T-helper 1 cell treated with Interleukin-12 subunit alpha and Interleukin-12 subunit beta and Interleukin-4 antibody, amounts not matched to agents 30 ng/mL and 1 ng/mL, for 36 hours (primary cell): ENCODE measurements around the gene PCSK5. TPM values are rescaled to one million over a fixed set of nuclear protein-coding genes. Genes with fewer than 3 reads are reported as not detected.

ENCODE experiments used
- intact Hi-C: fragments of 100-400 bp; cut with micrococcal nuclease; formaldehyde crosslinking; loops from one replicate; pipeline ENCODE4 v1.15.1; 2024
- total RNA-seq: library from RNA; stranded (reverse); gene quantifications from 2 replicates; pipeline ENCODE4 v1.2.3, GENCODE V29; 2022

Gene PCSK5
- total RNA-seq, 1 donor from 2014 or later: 7.1 TPM

- intact Hi-C loops: no loop called here
Measured at GRCh38 chr9:76373784-76374474, 483.5 kb downstream of the PCSK5 start.

GRCh38 chr9:76374783-76375559 is 484.5 kb downstream of the PCSK5 start:
- intact Hi-C loops: no loop called here

- intact Hi-C loops: no loop called here
Measured at GRCh38 chr9:76377791-76378190, 487.3 kb downstream of the PCSK5 start.

- intact Hi-C loops: no loop called here
Measured at GRCh38 chr9:76378367-76379073, 488.0 kb downstream of the PCSK5 start.

- intact Hi-C loops: no loop called here
Measured at GRCh38 chr9:76379494-76379893, 489.0 kb downstream of the PCSK5 start.

GRCh38 chr9:76390656-76391055 is 500.2 kb downstream of the PCSK5 start:
- intact Hi-C loops: loop anchor here (10.0 kb wide), 2 partner anchors 1246 to 1844 kb away; partner anchors contain the start of gene CEP78

GRCh38 chr9:76394195-76394959 is 503.9 kb downstream of the PCSK5 start, which contains the start of gene RFK:
RFK (minus strand) TSS chr9:76394426; CDS start chr9:76394171, 255 bp downstream.
- intact Hi-C loops: loop anchor here (1.0 to 10.0 kb wide), 17 partner anchors 9 to 1902 kb away; partner anchors contain the start of genes C9orf40, CARNMT1, CEP78 and GCNT1

GRCh38 chr9:76394960-76395252 is 504.4 kb downstream of the PCSK5 start:
- intact Hi-C loops: loop anchor here (1.0 to 10.0 kb wide), 18 partner anchors 8 to 1902 kb away; partner anchors contain the start of genes C9orf40, CARNMT1, CEP78 and GCNT1

- intact Hi-C loops: loop anchor here (2.0 to 10.0 kb wide), 10 partner anchors 51 to 1901 kb away; partner anchors contain the start of genes C9orf40, CEP78, GNAQ and PSAT1
Measured at GRCh38 chr9:76395381-76395780, 504.9 kb downstream of the PCSK5 start.

- intact Hi-C loops: loop anchor here (5.0 to 10.0 kb wide), 3 partner anchors 1251 to 1839 kb away; partner anchors contain the start of gene CEP78
Measured at GRCh38 chr9:76396144-76396543, 505.7 kb downstream of the PCSK5 start.

GRCh38 chr9:76396597-76396996 is 506.1 kb downstream of the PCSK5 start:
- intact Hi-C loops: loop anchor here (5.0 to 10.0 kb wide), 3 partner anchors 1252 to 1838 kb away; partner anchors contain the start of gene CEP78

GRCh38 chr9:76399856-76400255 is 509.4 kb downstream of the PCSK5 start:
- intact Hi-C loops: loop anchor here (5.0 to 10.0 kb wide), 3 partner anchors 1255 to 1835 kb away; partner anchors contain the start of gene CEP78

- intact Hi-C loops: no loop called here
Measured at GRCh38 chr9:76400534-76401096, 510.1 kb downstream of the PCSK5 start.

GRCh38 chr9:76401176-76401575 is 510.7 kb downstream of the PCSK5 start:
- intact Hi-C loops: no loop called here

- intact Hi-C loops: loop anchor here (2.0 kb wide), 1 partner anchor 175 kb away; no protein-coding TSS in a partner anchor
Measured at GRCh38 chr9:76401580-76402354, 511.3 kb downstream of the PCSK5 start.

GRCh38 chr9:76403352-76403751 is 512.9 kb downstream of the PCSK5 start:
- intact Hi-C loops: loop anchor here (1.0 to 2.0 kb wide), 8 partner anchors 9 to 609 kb away; partner anchors contain the start of genes GCNT1 and RFK

- intact Hi-C loops: no loop called here
Measured at GRCh38 chr9:76404401-76404800, 513.9 kb downstream of the PCSK5 start.

GRCh38 chr9:76405340-76405739 is 514.9 kb downstream of the PCSK5 start:
- intact Hi-C loops: loop anchor here (1.0 kb wide), 1 partner anchor 8 kb away; no protein-coding TSS in a partner anchor

GRCh38 chr9:76405868-76406267 is 515.4 kb downstream of the PCSK5 start:
- intact Hi-C loops: loop anchor here (1.0 kb wide), 1 partner anchor 7 kb away; no protein-coding TSS in a partner anchor
